Vagina (tissue), 2 donors: ENCODE measurements around the gene VPS18. TPM values are rescaled to one million over a fixed set of nuclear protein-coding genes. Genes with fewer than 3 reads are reported as not detected.
A peak's percentile ranks its signal among the peaks of the same experiment; 100 is the strongest.

ENCODE experiments used
- DNase-seq, 2 donors: peaks; one replicate each; pipeline ENCODE4 v3.0.0-alpha.2; 2017; ENCODE audit errors: extremely low spot score in 2 of 2
- H3K27ac ChIP-seq: fragments of 200-600 bp; sonication (generic); one replicate; pipeline ENCODE4 v1.5.1; 2019
- H3K27me3 ChIP-seq: fragments of 200-600 bp; sonication (generic); one replicate; pipeline ENCODE4 v1.5.1; 2019
- H3K36me3 ChIP-seq, 2 donors: fragments of 200-600 bp; sonication (generic); one replicate each; pipeline ENCODE4 v1.5.1; 2017 to 2019
- H3K4me1 ChIP-seq: fragments of 200-600 bp; sonication (generic); one replicate; pipeline ENCODE4 v1.5.1; 2019
- H3K4me3 ChIP-seq, 2 donors: fragments of 200-600 bp; sonication (generic); 1 replicate in 1 of 2; 2 replicates in 1 of 2; pipeline ENCODE4 v1.5.1; 2016 to 2019
- H3K9me3 ChIP-seq: fragments of 200-600 bp; sonication (generic); one replicate; pipeline ENCODE4 v1.5.1; 2019
- POLR2A ChIP-seq, 2 donors: fragments of 450-650 bp; IDR thresholded peaks; one replicate each; pipeline ENCODE4 v1.6.1; 2017; ENCODE audit warnings: antibody characterized with exemption in 2 of 2, mild to moderate bottlenecking in 2 of 2, moderate library complexity in 2 of 2
- POLR2AphosphoS5 ChIP-seq, 2 donors: sonication (generic); formaldehyde crosslinking; IDR thresholded peaks; one replicate each; pipeline ENCODE4 v1.9.0; 2017; ENCODE audit warnings: antibody characterized with exemption in 2 of 2, mild to moderate bottlenecking in 2 of 2, low read depth in 1 of 2; ENCODE audit not compliant: insufficient read depth in 1 of 2
- intact Hi-C: fragments of 100-400 bp; cut with DNase I; formaldehyde crosslinking; loops from one replicate; pipeline ENCODE4 v1.15.1; 2023
- total RNA-seq: library from RNA; depleted of rRNA; stranded (reverse); fragments of >200 nt; gene quantifications from one replicate; pipeline ENCODE4 v1.2.3, GENCODE V29; 2016
- TF ChIP-seq, protein P1 (sequence below), 3 experiments: fragments of 450-650 bp in 2 of 3; fragments of 200-600 bp in 1 of 3; sonication (generic) in 1 of 3; IDR thresholded peaks; one replicate each; pipeline ENCODE4 v1.5.1; 2017 to 2019; ENCODE audit warnings: antibody characterized with exemption in 3 of 3, mild to moderate bottlenecking in 2 of 3, moderate library complexity in 2 of 3

Gene VPS18
- total RNA-seq, 1 donor from 2014 or later, result 21.4 TPM

DNA sequence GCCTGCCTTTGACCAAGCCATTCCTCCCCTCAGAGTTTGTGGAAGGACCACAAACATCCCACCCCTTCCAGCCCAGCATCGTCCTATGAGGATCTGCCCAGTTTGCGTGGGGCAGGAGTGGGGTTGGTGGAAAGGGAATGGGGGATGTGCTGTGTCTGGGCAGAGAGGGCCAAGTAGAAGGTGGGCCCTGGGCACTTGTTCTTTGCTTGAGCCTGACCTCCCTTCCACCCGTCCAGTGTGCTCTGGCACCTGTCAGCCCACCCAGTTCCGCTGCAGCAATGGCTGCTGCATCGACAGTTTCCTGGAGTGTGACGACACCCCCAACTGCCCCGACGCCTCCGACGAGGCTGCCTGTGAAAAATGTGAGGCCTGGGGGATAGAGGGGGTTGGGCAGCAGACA is 40.1 kb upstream of the VPS18 start:
- intact Hi-C loops, result no loop called here
- no peak for DNase-seq
- no peak for TF ChIP-seq POLR2A (IDR thresholded peaks at IDR 0.05)
- no peak for TF ChIP-seq POLR2AphosphoS5 (IDR thresholded peaks at IDR 0.05; ENCODE audit: insufficient read depth in 1 of 2, low read depth in 1 of 2)
- TF ChIP-seq, protein P1, sequence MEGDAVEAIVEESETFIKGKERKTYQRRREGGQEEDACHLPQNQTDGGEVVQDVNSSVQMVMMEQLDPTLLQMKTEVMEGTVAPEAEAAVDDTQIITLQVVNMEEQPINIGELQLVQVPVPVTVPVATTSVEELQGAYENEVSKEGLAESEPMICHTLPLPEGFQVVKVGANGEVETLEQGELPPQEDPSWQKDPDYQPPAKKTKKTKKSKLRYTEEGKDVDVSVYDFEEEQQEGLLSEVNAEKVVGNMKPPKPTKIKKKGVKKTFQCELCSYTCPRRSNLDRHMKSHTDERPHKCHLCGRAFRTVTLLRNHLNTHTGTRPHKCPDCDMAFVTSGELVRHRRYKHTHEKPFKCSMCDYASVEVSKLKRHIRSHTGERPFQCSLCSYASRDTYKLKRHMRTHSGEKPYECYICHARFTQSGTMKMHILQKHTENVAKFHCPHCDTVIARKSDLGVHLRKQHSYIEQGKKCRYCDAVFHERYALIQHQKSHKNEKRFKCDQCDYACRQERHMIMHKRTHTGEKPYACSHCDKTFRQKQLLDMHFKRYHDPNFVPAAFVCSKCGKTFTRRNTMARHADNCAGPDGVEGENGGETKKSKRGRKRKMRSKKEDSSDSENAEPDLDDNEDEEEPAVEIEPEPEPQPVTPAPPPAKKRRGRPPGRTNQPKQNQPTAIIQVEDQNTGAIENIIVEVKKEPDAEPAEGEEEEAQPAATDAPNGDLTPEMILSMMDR (IDR thresholded peaks at IDR 0.05), result no peak
- H3K36me3 ChIP-seq, result no peaks in the 10 kb centered on the region
- H3K27me3 ChIP-seq, result no peaks in the 10 kb centered on the region
- peaks cover 15% of the 10 kb centered on the region for H3K4me1 ChIP-seq
- no peak overlapping the region for H3K4me3 ChIP-seq
- H3K9me3 ChIP-seq, result no peaks in the 10 kb centered on the region
- no peak overlapping the region for H3K27ac ChIP-seq

DNA sequence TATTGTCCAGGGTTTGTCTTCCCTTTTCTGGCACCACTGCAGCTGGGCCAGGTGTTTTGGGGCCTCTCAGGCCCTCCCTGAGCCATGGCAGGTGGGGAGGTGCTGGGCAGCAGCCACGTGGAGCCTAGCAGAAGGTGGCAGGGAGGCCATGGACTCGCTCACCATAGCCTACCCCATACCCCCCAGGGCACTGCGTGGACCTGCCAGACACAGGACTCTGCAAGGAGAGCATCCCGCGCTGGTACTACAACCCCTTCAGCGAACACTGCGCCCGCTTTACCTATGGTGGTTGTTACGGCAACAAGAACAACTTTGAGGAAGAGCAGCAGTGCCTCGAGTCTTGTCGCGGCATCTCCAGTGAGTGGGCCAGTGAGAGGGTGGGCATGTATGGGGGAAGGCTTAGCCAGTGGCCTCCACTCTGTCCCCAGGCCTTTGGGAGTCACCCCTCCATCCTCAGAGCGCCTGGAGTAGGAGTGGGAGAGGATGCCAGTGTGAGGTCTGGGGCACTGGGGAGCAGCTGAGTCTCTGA is 38.5 kb upstream of the VPS18 start:
- Histone ChIP-seq H3K27me3 (no peaks in the 10 kb centered on the region), H3K9me3 (no peaks in the 10 kb centered on the region), H3K27ac (no peak overlapping the region), H3K4me1 (peaks cover 15% of the 10 kb centered on the region), H3K36me3 (no peaks in the 10 kb centered on the region), H3K4me3 (no peak overlapping the region)
- intact Hi-C loops, result loop anchor here (5.0 kb wide), 1 partner anchor 37 kb away; the partner anchor contains the start of gene VPS18
- TF ChIP-seq, protein P1 (IDR thresholded peaks at IDR 0.05), result no peak
- TF ChIP-seq POLR2A (IDR thresholded peaks at IDR 0.05), result no peak
- no peak for TF ChIP-seq POLR2AphosphoS5 (IDR thresholded peaks at IDR 0.05; ENCODE audit: insufficient read depth in 1 of 2, low read depth in 1 of 2)
- DNase-seq, result no peak

DNA sequence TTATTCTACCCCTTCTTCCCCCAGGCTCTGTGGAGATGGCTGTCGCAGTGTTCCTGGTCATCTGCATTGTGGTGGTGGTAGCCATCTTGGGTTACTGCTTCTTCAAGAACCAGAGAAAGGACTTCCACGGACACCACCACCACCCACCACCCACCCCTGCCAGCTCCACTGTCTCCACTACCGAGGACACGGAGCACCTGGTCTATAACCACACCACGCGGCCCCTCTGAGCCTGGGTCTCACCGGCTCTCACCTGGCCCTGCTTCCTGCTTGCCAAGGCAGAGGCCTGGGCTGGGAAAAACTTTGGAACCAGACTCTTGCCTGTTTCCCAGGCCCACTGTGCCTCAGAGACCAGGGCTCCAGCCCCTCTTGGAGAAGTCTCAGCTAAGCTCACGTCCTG is 37.5 kb upstream of the VPS18 start:
- TF ChIP-seq POLR2A (IDR thresholded peaks at IDR 0.05), result no peak
- TF ChIP-seq, protein P1 (IDR thresholded peaks at IDR 0.05), result no peak
- TF ChIP-seq POLR2AphosphoS5 (IDR thresholded peaks at IDR 0.05; ENCODE audit: insufficient read depth in 1 of 2, low read depth in 1 of 2), result no peak
- no peaks in the 10 kb centered on the region for H3K36me3 ChIP-seq
- peak overlapping the region; percentile 56 for H3K27ac ChIP-seq
- H3K4me3 ChIP-seq, result no peak overlapping the region
- H3K4me1 ChIP-seq, result peaks cover 15% of the 10 kb centered on the region
- H3K27me3 ChIP-seq, result no peaks in the 10 kb centered on the region
- intact Hi-C loops, result loop anchor here (5.0 kb wide), 1 partner anchor 36 kb away; the partner anchor contains the start of gene VPS18
- no peaks in the 10 kb centered on the region for H3K9me3 ChIP-seq
- DNase-seq, result no peak

DNA sequence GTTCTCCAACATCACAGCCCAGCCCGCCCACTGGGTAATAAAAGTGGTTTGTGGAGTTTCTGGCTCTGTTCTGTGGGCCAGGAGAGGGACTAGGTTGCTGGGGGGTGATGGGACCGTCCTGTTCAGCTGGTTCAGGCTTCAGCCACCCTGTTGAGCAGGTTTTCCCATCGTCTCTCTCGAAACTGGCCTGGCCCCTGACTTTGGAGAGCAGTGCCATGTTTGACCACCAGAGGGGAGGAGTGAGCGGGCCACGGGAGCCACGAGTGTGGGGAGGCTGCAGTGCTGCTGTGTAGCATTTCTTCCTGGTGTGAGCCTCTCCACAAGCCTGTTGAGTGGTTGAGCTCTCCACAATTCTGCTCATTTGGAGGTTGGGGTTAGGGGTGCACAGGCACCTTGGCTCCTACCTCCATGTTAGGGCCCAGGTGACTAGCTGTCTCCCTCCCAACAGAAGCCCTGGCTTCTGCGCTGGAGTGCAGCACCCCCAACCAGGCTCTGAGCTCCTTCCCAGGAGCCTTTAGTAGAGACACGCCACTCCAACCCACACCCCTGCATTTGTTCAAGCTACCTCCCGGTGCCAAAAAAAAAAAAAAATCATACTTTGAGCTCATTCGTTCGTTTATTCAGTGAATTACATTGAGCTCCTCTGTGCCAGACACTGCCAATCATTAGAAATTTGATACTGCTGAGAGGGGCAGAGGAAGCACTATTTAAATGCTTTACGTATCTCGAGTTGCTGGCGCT is 36.5 kb upstream of the VPS18 start:
- TF ChIP-seq POLR2AphosphoS5 (IDR thresholded peaks at IDR 0.05; ENCODE audit: insufficient read depth in 1 of 2, low read depth in 1 of 2) (peak; percentile 30 to 32), POLR2A (IDR thresholded peaks at IDR 0.05) (no peak)
- TF ChIP-seq, protein P1 (IDR thresholded peaks at IDR 0.05), result peak; percentile 66 to 94 (median 89)
- H3K4me3 ChIP-seq, result no peak overlapping the region
- DNase-seq, result no peak
- H3K9me3 ChIP-seq, result no peaks in the 10 kb centered on the region
- H3K36me3 ChIP-seq, result no peaks in the 10 kb centered on the region
- intact Hi-C loops, result loop anchor here (5.0 kb wide), 1 partner anchor 35 kb away; the partner anchor contains the start of gene VPS18
- no peaks in the 10 kb centered on the region for H3K27me3 ChIP-seq
- H3K27ac ChIP-seq, result peak overlapping the region; percentile 56
- peaks cover 15% of the 10 kb centered on the region for H3K4me1 ChIP-seq

DNA sequence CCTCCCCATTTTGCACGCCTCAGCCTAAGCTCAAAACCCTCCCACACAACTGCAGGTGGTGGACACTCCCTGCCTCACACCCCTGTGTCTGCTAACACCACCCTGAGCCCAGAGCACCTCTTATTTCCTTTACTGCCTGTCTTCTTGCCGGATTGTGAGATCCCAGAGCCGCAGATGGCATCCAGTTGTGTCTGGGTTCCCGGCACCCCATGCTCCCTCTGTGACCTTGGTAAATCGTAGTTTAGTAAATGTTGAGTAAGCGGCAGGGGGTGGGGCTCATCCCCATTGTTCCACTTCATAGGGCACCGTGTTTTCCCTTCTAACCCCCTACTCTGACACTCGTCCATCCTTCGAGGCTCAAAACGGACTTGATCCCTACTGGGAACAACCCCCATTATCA is 35.5 kb upstream of the VPS18 start:
- Histone ChIP-seq H3K27me3 (no peaks in the 10 kb centered on the region), H3K9me3 (no peaks in the 10 kb centered on the region), H3K4me1 (peaks cover 15% of the 10 kb centered on the region), H3K27ac (peak overlapping the region; percentile 14), H3K36me3 (no peaks in the 10 kb centered on the region), H3K4me3 (no peak overlapping the region)
- no peak for DNase-seq
- TF ChIP-seq, protein P1 (IDR thresholded peaks at IDR 0.05), result no peak
- no peak for TF ChIP-seq POLR2AphosphoS5 (IDR thresholded peaks at IDR 0.05; ENCODE audit: insufficient read depth in 1 of 2, low read depth in 1 of 2)
- no peak for TF ChIP-seq POLR2A (IDR thresholded peaks at IDR 0.05)
- intact Hi-C loops, result loop anchor here (5.0 kb wide), 1 partner anchor 34 kb away; the partner anchor contains the start of gene VPS18
